WTC11 (cell line): ENCODE results near the gene AQP12A. TPM values are rescaled to one million over a fixed set of nuclear protein-coding genes. Genes with fewer than 3 reads are reported as not detected.

ENCODE experiments used
- ATAC-seq: fragments of 200-7000 bp; cut with Tn5 transposase; 2 replicates; pipeline ENCODE4 v1.10.0; 2021; ENCODE audit warnings: mild to moderate bottlenecking, moderate library complexity
- CTCF ChIA-PET: fragments of 300-600 bp; sonication (Branson Sonifier 250); formaldehyde crosslinking; loops from one replicate; lab custom pipeline; 2021; ENCODE audit warnings: antibody characterized with exemption; lab: Charles Lee
- POLR2A ChIA-PET: fragments of 350-600 bp; sonication (Branson Sonifier 250); formaldehyde crosslinking; loops from one replicate; lab custom pipeline; 2021; ENCODE audit warnings: antibody characterized with exemption; lab: Charles Lee
- DNase-seq: peaks from one replicate; pipeline ENCODE4 v3.0.0; 2021; ENCODE audit warnings: low spot score
- H3K27ac Mint-ChIP-seq: 2 replicates; pipeline ENCODE4 v1.8.0; 2021; ENCODE audit warnings: mixed read lengths
- H3K27me3 Mint-ChIP-seq: 2 replicates; pipeline ENCODE4 v1.8.0; 2021; ENCODE audit warnings: low read depth, mild to moderate bottlenecking, moderate library complexity, mixed read lengths
- H3K36me3 Mint-ChIP-seq: 2 replicates; pipeline ENCODE4 v1.8.0; 2021; ENCODE audit warnings: mixed read lengths
- H3K4me1 Mint-ChIP-seq: 2 replicates; pipeline ENCODE4 v1.8.0; 2022; ENCODE audit warnings: mixed read lengths
- H3K4me3 Mint-ChIP-seq: 2 replicates; pipeline ENCODE4 v1.8.0; 2021; ENCODE audit warnings: mild to moderate bottlenecking, moderate library complexity, mixed read lengths
- H3K9me3 Mint-ChIP-seq: 2 replicates; pipeline ENCODE4 v1.8.0; 2021; ENCODE audit warnings: mixed read lengths
- GABPB1 ChIP-seq: sonication (generic); formaldehyde crosslinking; IDR thresholded peaks from 2 replicates; pipeline ENCODE4 v1.8.1; 2023; ENCODE audit warnings: mild to moderate bottlenecking, missing genetic modification reagents
- GTF2I ChIP-seq: fragments of 250-450 bp; sonication (Bioruptor Pico); conservative IDR thresholded peaks from 2 replicates; pipeline ENCODE4 v1.4.0; 2021; ENCODE audit warnings: mild to moderate bottlenecking
- NFATC4 ChIP-seq: fragments of 250-450 bp; sonication (Bioruptor Pico); IDR thresholded peaks from 2 replicates; pipeline ENCODE4 v1.9.0; 2021; ENCODE audit warnings: mild to moderate bottlenecking
- NFYB ChIP-seq: sonication (generic); formaldehyde crosslinking; conservative IDR thresholded peaks from 2 replicates; pipeline ENCODE4 v1.8.0; 2022; ENCODE audit warnings: low read depth, missing genetic modification reagents
- NR3C1 ChIP-seq: sonication (generic); formaldehyde crosslinking; conservative IDR thresholded peaks from 2 replicates; pipeline ENCODE4 v1.8.1; 2023; ENCODE audit warnings: low read depth, mild to moderate bottlenecking, missing genetic modification reagents
- OVOL2 ChIP-seq: fragments of 250-450 bp; sonication (Bioruptor Pico); IDR thresholded peaks from 2 replicates; pipeline ENCODE4 v1.9.0; 2021; ENCODE audit warnings: mild to moderate bottlenecking, borderline replicate concordance
- SMAD4 ChIP-seq: sonication (generic); formaldehyde crosslinking; IDR thresholded peaks from 2 replicates; pipeline ENCODE4 v1.8.0; 2022; ENCODE audit warnings: mild to moderate bottlenecking, missing genetic modification reagents
- STAT6 ChIP-seq: sonication (generic); formaldehyde crosslinking; conservative IDR thresholded peaks from 2 replicates; pipeline ENCODE4 v1.8.1; 2023; ENCODE audit warnings: mild to moderate bottlenecking, low read depth, missing genetic modification reagents, moderate library complexity
- ZNF317 ChIP-seq: sonication (generic); formaldehyde crosslinking; IDR thresholded peaks from 2 replicates; pipeline ENCODE4 v1.8.1; 2023; ENCODE audit warnings: low read depth, mild to moderate bottlenecking, moderate library complexity, missing genetic modification reagents, borderline replicate concordance
- ZNF423 ChIP-seq: fragments of 250-450 bp; sonication (Bioruptor Pico); IDR thresholded peaks from 2 replicates; pipeline ENCODE4 v2.1.2; 2022; ENCODE audit warnings: mild to moderate bottlenecking, moderate library complexity
- total RNA-seq: library from RNA; stranded (reverse); gene quantifications from 3 replicates; pipeline ENCODE4 v1.2.3, GENCODE V29; 2021
- TF ChIP-seq, protein P1 (sequence below): sonication (generic); formaldehyde crosslinking; IDR thresholded peaks from 2 replicates; pipeline ENCODE4 v1.8.1; 2022; ENCODE audit warnings: low read depth, mild to moderate bottlenecking, moderate library complexity, missing genetic modification reagents, borderline replicate concordance
- TF ChIP-seq, protein P2 (sequence below): sonication (generic); formaldehyde crosslinking; IDR thresholded peaks from 2 replicates; pipeline ENCODE4 v1.8.1; 2022; ENCODE audit warnings: mild to moderate bottlenecking, moderate library complexity, missing genetic modification reagents
- TF ChIP-seq, protein P3 (sequence below): sonication (generic); formaldehyde crosslinking; IDR thresholded peaks from 2 replicates; pipeline ENCODE4 v1.8.1; 2023; ENCODE audit warnings: mild to moderate bottlenecking, moderate library complexity, missing genetic modification reagents
- TF ChIP-seq, protein P4 (sequence below): sonication (generic); formaldehyde crosslinking; IDR thresholded peaks from 2 replicates; pipeline ENCODE4 v1.8.1; 2023; ENCODE audit warnings: mild to moderate bottlenecking, missing genetic modification reagents, moderate library complexity
- TF ChIP-seq, protein P5 (sequence below): sonication (generic); formaldehyde crosslinking; IDR thresholded peaks from 2 replicates; pipeline ENCODE4 v1.8.1; 2023; ENCODE audit warnings: mild to moderate bottlenecking, missing genetic modification reagents
- TF ChIP-seq, protein P6 (sequence below): fragments of 250-450 bp; sonication (Bioruptor Pico); IDR thresholded peaks from 2 replicates; pipeline ENCODE4 v1.9.0; 2021; ENCODE audit warnings: mild to moderate bottlenecking, borderline replicate concordance
- TF ChIP-seq, protein P7 (sequence below): sonication (generic); formaldehyde crosslinking; IDR thresholded peaks from 2 replicates; pipeline ENCODE4 v1.8.0; 2022; ENCODE audit warnings: mild to moderate bottlenecking, missing genetic modification reagents

The AQP12A gene
- total RNA-seq, 1 experiment from 2014 or later: not detected

DNA sequence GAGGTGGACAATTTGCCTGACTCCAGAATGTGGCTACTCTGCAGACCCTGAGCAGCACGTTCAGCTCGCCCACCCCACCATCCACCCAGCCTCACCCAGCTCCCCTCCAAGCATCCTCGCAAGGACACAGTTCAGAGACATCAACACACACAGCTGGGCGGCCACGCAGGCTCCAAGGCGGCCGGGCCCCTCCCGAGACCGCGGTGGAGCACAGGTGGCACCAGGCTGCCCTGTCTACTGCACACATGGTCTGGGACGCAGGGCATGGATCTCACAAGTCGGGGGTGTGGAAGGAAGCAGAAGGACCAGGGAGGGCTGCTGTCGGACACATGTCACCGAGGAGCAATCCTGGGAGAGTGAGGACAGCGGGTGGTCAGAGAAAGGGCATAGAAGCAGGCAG is 36.2 kb downstream of the AQP12A start (continued):
- TF ChIP-seq, protein P1, sequence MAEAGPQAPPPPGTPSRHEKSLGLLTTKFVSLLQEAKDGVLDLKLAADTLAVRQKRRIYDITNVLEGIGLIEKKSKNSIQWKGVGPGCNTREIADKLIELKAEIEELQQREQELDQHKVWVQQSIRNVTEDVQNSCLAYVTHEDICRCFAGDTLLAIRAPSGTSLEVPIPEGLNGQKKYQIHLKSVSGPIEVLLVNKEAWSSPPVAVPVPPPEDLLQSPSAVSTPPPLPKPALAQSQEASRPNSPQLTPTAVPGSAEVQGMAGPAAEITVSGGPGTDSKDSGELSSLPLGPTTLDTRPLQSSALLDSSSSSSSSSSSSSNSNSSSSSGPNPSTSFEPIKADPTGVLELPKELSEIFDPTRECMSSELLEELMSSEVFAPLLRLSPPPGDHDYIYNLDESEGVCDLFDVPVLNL: no peak
- no peak for TF ChIP-seq GTF2I (CRISPR knock-in tag)
- TF ChIP-seq GABPB1: no peak
- no peak for TF ChIP-seq NFYB (CRISPR knock-in tag)
- no peak for TF ChIP-seq SMAD4 (CRISPR knock-in tag)
- TF ChIP-seq, protein P2, sequence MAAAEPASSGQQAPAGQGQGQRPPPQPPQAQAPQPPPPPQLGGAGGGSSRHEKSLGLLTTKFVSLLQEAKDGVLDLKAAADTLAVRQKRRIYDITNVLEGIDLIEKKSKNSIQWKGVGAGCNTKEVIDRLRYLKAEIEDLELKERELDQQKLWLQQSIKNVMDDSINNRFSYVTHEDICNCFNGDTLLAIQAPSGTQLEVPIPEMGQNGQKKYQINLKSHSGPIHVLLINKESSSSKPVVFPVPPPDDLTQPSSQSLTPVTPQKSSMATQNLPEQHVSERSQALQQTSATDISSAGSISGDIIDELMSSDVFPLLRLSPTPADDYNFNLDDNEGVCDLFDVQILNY: no peak
- no peak for TF ChIP-seq ZNF317 (CRISPR knock-in tag)

GRCh38 chr2:240728361-240728760 is 36.7 kb downstream of the AQP12A start:
- Mint-ChIP-seq H3K4me3 (no peak overlapping the region), H3K27ac (no peak overlapping the region), H3K4me1 (no peaks in the 10 kb centered on the region), H3K36me3 (peaks cover 20% of the 10 kb centered on the region), H3K27me3 (no peaks in the 10 kb centered on the region), H3K9me3 (no peaks in the 10 kb centered on the region)
- ChIA-PET POLR2A (no interaction called here), CTCF (no interaction called here)
- TF ChIP-seq NR3C1 (CRISPR knock-in tag): no peak
- TF ChIP-seq, protein P2: no peak
- TF ChIP-seq OVOL2 (CRISPR knock-in tag): no peak
- TF ChIP-seq ZNF423 (CRISPR knock-in tag): no peak
- TF ChIP-seq, protein P3, sequence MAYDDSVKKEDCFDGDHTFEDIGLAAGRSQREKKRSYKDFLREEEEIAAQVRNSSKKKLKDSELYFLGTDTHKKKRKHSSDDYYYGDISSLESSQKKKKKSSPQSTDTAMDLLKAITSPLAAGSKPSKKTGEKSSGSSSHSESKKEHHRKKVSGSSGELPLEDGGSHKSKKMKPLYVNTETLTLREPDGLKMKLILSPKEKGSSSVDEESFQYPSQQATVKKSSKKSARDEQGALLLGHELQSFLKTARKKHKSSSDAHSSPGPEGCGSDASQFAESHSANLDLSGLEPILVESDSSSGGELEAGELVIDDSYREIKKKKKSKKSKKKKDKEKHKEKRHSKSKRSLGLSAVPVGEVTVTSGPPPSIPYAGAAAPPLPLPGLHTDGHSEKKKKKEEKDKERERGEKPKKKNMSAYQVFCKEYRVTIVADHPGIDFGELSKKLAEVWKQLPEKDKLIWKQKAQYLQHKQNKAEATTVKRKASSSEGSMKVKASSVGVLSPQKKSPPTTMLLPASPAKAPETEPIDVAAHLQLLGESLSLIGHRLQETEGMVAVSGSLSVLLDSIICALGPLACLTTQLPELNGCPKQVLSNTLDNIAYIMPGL: no peak
- TF ChIP-seq, protein P4, sequence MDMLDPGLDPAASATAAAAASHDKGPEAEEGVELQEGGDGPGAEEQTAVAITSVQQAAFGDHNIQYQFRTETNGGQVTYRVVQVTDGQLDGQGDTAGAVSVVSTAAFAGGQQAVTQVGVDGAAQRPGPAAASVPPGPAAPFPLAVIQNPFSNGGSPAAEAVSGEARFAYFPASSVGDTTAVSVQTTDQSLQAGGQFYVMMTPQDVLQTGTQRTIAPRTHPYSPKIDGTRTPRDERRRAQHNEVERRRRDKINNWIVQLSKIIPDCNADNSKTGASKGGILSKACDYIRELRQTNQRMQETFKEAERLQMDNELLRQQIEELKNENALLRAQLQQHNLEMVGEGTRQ (CRISPR knock-in tag): no peak
- TF ChIP-seq, protein P5, sequence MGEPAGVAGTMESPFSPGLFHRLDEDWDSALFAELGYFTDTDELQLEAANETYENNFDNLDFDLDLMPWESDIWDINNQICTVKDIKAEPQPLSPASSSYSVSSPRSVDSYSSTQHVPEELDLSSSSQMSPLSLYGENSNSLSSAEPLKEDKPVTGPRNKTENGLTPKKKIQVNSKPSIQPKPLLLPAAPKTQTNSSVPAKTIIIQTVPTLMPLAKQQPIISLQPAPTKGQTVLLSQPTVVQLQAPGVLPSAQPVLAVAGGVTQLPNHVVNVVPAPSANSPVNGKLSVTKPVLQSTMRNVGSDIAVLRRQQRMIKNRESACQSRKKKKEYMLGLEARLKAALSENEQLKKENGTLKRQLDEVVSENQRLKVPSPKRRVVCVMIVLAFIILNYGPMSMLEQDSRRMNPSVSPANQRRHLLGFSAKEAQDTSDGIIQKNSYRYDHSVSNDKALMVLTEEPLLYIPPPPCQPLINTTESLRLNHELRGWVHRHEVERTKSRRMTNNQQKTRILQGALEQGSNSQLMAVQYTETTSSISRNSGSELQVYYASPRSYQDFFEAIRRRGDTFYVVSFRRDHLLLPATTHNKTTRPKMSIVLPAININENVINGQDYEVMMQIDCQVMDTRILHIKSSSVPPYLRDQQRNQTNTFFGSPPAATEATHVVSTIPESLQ (CRISPR knock-in tag): no peak
- no peak for ATAC-seq
- no peak for DNase-seq

GRCh38 chr2:240728827-240729226 is 37.2 kb downstream of the AQP12A start:
- H3K9me3 Mint-ChIP-seq: no peaks in the 10 kb centered on the region
- CTCF ChIA-PET: interaction anchor here (1.3 kb wide), 1 partner anchor 14 kb away, joined by 5 read pairs; no protein-coding TSS in a partner anchor
- TF ChIP-seq, protein P6, sequence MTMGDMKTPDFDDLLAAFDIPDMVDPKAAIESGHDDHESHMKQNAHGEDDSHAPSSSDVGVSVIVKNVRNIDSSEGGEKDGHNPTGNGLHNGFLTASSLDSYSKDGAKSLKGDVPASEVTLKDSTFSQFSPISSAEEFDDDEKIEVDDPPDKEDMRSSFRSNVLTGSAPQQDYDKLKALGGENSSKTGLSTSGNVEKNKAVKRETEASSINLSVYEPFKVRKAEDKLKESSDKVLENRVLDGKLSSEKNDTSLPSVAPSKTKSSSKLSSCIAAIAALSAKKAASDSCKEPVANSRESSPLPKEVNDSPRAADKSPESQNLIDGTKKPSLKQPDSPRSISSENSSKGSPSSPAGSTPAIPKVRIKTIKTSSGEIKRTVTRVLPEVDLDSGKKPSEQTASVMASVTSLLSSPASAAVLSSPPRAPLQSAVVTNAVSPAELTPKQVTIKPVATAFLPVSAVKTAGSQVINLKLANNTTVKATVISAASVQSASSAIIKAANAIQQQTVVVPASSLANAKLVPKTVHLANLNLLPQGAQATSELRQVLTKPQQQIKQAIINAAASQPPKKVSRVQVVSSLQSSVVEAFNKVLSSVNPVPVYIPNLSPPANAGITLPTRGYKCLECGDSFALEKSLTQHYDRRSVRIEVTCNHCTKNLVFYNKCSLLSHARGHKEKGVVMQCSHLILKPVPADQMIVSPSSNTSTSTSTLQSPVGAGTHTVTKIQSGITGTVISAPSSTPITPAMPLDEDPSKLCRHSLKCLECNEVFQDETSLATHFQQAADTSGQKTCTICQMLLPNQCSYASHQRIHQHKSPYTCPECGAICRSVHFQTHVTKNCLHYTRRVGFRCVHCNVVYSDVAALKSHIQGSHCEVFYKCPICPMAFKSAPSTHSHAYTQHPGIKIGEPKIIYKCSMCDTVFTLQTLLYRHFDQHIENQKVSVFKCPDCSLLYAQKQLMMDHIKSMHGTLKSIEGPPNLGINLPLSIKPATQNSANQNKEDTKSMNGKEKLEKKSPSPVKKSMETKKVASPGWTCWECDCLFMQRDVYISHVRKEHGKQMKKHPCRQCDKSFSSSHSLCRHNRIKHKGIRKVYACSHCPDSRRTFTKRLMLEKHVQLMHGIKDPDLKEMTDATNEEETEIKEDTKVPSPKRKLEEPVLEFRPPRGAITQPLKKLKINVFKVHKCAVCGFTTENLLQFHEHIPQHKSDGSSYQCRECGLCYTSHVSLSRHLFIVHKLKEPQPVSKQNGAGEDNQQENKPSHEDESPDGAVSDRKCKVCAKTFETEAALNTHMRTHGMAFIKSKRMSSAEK (CRISPR knock-in tag): no peak
- TF ChIP-seq, protein P7, sequence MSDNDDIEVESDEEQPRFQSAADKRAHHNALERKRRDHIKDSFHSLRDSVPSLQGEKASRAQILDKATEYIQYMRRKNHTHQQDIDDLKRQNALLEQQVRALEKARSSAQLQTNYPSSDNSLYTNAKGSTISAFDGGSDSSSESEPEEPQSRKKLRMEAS: no peak
- TF ChIP-seq NFATC4: no peak
- no peak for TF ChIP-seq STAT6 (CRISPR knock-in tag)

More at GRCh38 chr2:240728827-240729226, 37.2 kb downstream of the AQP12A start:
- Mint-ChIP-seq H3K27me3 (no peaks in the 10 kb centered on the region), H3K4me1 (no peaks in the 10 kb centered on the region), H3K36me3 (peaks cover 20% of the 10 kb centered on the region), H3K4me3 (no peak overlapping the region), H3K27ac (no peak overlapping the region)
- ATAC-seq: no peak
- no peak for DNase-seq
- POLR2A ChIA-PET: no interaction called here
